T47D (cell line): ENCODE measurements around the gene CYP26C1.
"Not testable (repeated sequence)": the region's sequence is repeated elsewhere in the genome, so short reads cannot be mapped to it uniquely, and the experiment has no call there.

Experiments used
- DNase-seq, 2 experiments: peaks; one replicate each; pipeline versions ENCODE4 v3.0.0 to v3.0.0-alpha.2; 2011 to 2012; ENCODE audit warnings: low read depth in 1 of 2, low spot score in 1 of 2
- JUND ChIP-seq: IDR thresholded peaks from 2 replicates; pipeline ENCODE4 v1.6.1; 2012; ENCODE audit warnings: low read depth
- in situ Hi-C: cut with HindIII; loops from 2 replicates; pipeline ENCODE4 v1.10.0; 2016; ENCODE audit warnings: low sequenced_read_pairs, low pct_unique_long_range_greater_than_20kb

Gene CYP26C1

GRCh38 chr10:93087846-93088245 lies 27.2 kb downstream of the CYP26C1 start:
- in situ Hi-C loops = no loop called here
- no peak for DNase-seq
- no peak for TF ChIP-seq JUND

- in situ Hi-C loops = no loop called here
- no peak for TF ChIP-seq JUND
- DNase-seq = no peak
Measured at GRCh38 chr10:93088466-93088865, 27.9 kb downstream of the CYP26C1 start.

GRCh38 chr10:93090619-93091018 lies 30.0 kb downstream of the CYP26C1 start:
- in situ Hi-C loops = no loop called here
- TF ChIP-seq JUND = no peak
- DNase-seq = no peak

- no peak for TF ChIP-seq JUND
- DNase-seq = no peak
- in situ Hi-C loops = no loop called here
Measured at GRCh38 chr10:93091960-93092359, 31.4 kb downstream of the CYP26C1 start.

- no peak for DNase-seq
- TF ChIP-seq JUND = no peak
- in situ Hi-C loops = no loop called here
Measured at GRCh38 chr10:93095225-93095624, 34.6 kb downstream of the CYP26C1 start.

GRCh38 chr10:93096901-93097300 lies 36.3 kb downstream of the CYP26C1 start:
- no peak for TF ChIP-seq JUND
- in situ Hi-C loops = no loop called here
- DNase-seq = no peak

- DNase-seq = no peak
- in situ Hi-C loops = no loop called here
- TF ChIP-seq JUND = no peak
Measured at GRCh38 chr10:93097386-93097785, 36.8 kb downstream of the CYP26C1 start.

- in situ Hi-C loops = no loop called here
- no peak for TF ChIP-seq JUND
- no peak for DNase-seq
Measured at GRCh38 chr10:93098816-93099215, 38.2 kb downstream of the CYP26C1 start.

- no peak for TF ChIP-seq JUND
- DNase-seq = no peak
- in situ Hi-C loops = no loop called here
Measured at GRCh38 chr10:93099670-93100069, 39.1 kb downstream of the CYP26C1 start.

GRCh38 chr10:93101148-93101547 lies 40.5 kb downstream of the CYP26C1 start:
- DNase-seq, in situ Hi-C loops: not testable (repeated sequence)

- TF ChIP-seq JUND = no peak
- in situ Hi-C loops = no loop called here
- no peak for DNase-seq
Measured at GRCh38 chr10:93103953-93104352, 43.4 kb downstream of the CYP26C1 start.

GRCh38 chr10:93106631-93107072 lies 46.1 kb downstream of the CYP26C1 start:
- in situ Hi-C loops = no loop called here
- TF ChIP-seq JUND = no peak
- DNase-seq = no peak

GRCh38 chr10:93110472-93111146 lies 50.0 kb downstream of the CYP26C1 start:
- TF ChIP-seq JUND = no peak
- in situ Hi-C loops = no loop called here
- no peak for DNase-seq

- in situ Hi-C loops = no loop called here
Measured at GRCh38 chr10:93113042-93113441, 52.4 kb downstream of the CYP26C1 start.

More at GRCh38 chr10:93113042-93113441, 52.4 kb downstream of the CYP26C1 start:
- DNase-seq = no peak
- TF ChIP-seq JUND = no peak
